Mammary epithelial cell (primary cell): ENCODE data around the gene MERTK.

ENCODE experiments used
- CTCF ChIP-seq, 2 donors: IDR thresholded peaks in 1 of 2; conservative IDR thresholded peaks in 1 of 2; 2 replicates each; pipeline ENCODE4 v1.5.1; 2011 to 2012; ENCODE audit warnings: inconsistent platforms in 2 of 2, low read length in 2 of 2, mild to moderate bottlenecking in 2 of 2, control low read depth in 1 of 2, low read depth in 1 of 2; ENCODE audit not compliant: insufficient read depth in 1 of 2; ENCODE audit errors: extremely low read depth in 1 of 2
- EZH2 ChIP-seq: IDR thresholded peaks from 2 replicates; pipeline ENCODE4 v1.6.1; 2012; ENCODE audit warnings: low read length, inconsistent platforms, borderline replicate concordance

GRCh38 chr2:112062894-112063293 is 164.5 kb downstream of the MERTK start:
- no peak for TF ChIP-seq EZH2
- no peak for TF ChIP-seq CTCF (conservative IDR thresholded peaks at IDR 0.05 in 1 of 2, IDR thresholded peaks at IDR 0.05 in 1 of 2; ENCODE audit: extremely low read depth in 1 of 2, insufficient read depth in 1 of 2, low read depth in 1 of 2, low read length in 2 of 2)
